IPS-20b (cell line): ENCODE measurements around the gene TPK1.
"Not testable (repeated sequence)": the region's sequence is repeated elsewhere in the genome, so short reads cannot be mapped to it uniquely, and the experiment has no call there.

Source experiments
- H3K27ac ChIP-seq: one replicate; pipeline ENCODE4 v1.5.1; 2013; ENCODE audit warnings: low read length
- H3K27me3 ChIP-seq: 2 replicates; pipeline ENCODE4 v1.6.1; 2013; ENCODE audit warnings: mild to moderate bottlenecking, low read length, inconsistent platforms; ENCODE audit not compliant: insufficient read depth
- H3K36me3 ChIP-seq: 2 replicates; pipeline ENCODE4 v1.6.1; 2013; ENCODE audit warnings: low read depth, mild to moderate bottlenecking, inconsistent platforms, low read length, moderate library complexity; ENCODE audit not compliant: insufficient read depth
- H3K4me1 ChIP-seq: 2 replicates; pipeline ENCODE4 v1.6.1; 2013; ENCODE audit warnings: mild to moderate bottlenecking, control low read depth, inconsistent platforms, low read length, moderate library complexity; ENCODE audit not compliant: insufficient read depth
- H3K4me3 ChIP-seq: 2 replicates; pipeline ENCODE4 v1.5.1; 2013; ENCODE audit warnings: mild to moderate bottlenecking, low read length, inconsistent platforms
- H3K9ac ChIP-seq: 2 replicates; pipeline ENCODE4 v1.6.1; 2013; ENCODE audit warnings: low read depth, mild to moderate bottlenecking, inconsistent platforms, low read length, moderate library complexity
- H3K9me3 ChIP-seq: 2 replicates; pipeline ENCODE4 v1.6.1; 2013; ENCODE audit warnings: mild to moderate bottlenecking, low read depth, low read length, inconsistent platforms; ENCODE audit not compliant: insufficient read depth

TPK1 gene

DNA sequence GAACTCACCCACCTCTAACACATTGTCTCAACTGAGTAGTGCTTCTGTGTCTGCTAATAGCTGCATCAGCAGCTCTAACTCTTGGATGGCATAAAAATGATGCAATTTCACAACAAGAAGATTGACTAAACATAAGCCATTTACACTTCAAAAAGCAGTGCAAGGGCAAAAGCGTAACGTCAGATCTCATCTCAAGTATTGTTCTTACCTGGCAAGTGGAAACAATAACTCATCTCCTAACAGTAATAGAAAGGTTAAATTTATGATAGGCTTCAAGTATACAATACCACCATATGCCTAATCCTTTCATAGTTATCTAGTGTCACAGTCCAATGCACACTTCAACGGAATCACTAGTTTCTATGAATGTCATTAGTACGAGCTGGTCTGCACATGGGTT lies 14.8 kb downstream of the TPK1 start:
- Histone ChIP-seq H3K9ac (no peak overlapping the region), H3K36me3 (no peaks in the 10 kb centered on the region), H3K27ac (no peak overlapping the region), H3K27me3 (no peaks in the 10 kb centered on the region), H3K4me1 (peaks cover 6% of the 10 kb centered on the region), H3K9me3 (no peaks in the 10 kb centered on the region), H3K4me3 (no peak overlapping the region)

DNA sequence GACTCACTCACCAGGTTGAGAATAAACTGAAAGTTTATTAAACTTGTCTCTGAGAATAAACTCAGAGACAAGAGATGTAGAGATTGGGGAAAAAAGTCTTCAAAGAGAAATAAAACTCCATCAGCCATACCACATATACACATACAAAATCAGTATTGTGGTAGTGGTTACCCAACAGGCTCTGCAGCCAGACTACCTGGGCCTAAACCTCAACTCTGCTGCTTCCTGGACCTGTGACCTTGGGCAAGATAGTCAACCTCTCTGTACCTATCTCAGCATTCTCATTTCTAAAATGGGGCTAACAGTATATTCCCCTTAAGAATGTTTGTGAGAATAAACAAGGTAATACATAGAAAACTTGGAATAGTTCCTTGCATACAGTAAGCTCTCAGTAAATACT lies 15.3 kb downstream of the TPK1 start:
- peaks cover 4% of the 10 kb centered on the region; the same call in 1 of the 2 replicates for H3K4me1 ChIP-seq
- H3K27me3 ChIP-seq: no peaks in the 10 kb centered on the region

DNA sequence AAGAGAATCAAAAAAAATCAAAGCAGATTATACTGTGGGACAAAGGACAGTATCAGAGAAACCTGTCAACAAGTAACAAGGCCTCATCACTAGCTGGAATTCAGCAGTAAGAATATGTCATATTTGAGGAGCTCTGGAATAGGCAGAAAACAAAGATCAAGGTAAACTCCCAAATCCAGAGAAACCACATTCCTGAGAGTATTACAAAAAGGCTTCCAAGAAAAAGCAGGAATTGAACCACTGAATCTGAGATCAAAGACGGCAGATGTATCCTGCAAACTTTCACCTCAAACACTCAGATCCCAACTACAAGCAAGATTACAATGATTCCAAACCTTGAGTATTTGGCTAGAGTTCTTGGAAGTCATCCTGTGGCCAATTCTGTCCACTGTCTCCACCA lies 16.3 kb downstream of the TPK1 start:
- H3K36me3 ChIP-seq: no peaks in the 10 kb centered on the region
- no peak overlapping the region for H3K9ac ChIP-seq
- H3K4me3 ChIP-seq: no peak overlapping the region
- H3K9me3 ChIP-seq: no peaks in the 10 kb centered on the region
- H3K27me3 ChIP-seq: no peaks in the 10 kb centered on the region
- no peak overlapping the region for H3K27ac ChIP-seq
- peaks cover 4% of the 10 kb centered on the region; the same call in 1 of the 2 replicates for H3K4me1 ChIP-seq

More for the DNA sequence above, 15.3 kb downstream of the TPK1 start:
- no peaks in the 10 kb centered on the region for H3K9me3 ChIP-seq
- H3K27ac ChIP-seq: no peak overlapping the region
- H3K9ac ChIP-seq: no peak overlapping the region
- H3K4me3 ChIP-seq: no peak overlapping the region
- no peaks in the 10 kb centered on the region for H3K36me3 ChIP-seq

DNA sequence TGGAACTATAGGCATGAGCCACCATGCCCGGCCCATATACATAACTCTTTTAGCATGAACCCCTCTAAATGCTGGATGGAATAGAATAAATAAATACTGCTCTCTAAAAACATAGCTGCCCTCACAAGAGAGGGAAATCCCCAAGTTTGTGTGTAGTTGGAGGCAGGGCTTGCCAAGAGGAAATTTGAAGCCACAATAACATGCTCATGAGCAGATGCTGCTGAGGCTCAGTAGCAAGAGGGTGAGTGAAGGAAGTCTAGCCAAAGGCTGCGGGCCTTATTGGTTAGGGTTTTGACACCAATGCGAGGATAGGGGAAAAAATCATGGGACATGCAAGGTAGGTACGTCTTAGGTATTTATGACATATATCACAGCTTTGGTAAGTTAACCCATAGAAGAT lies 17.3 kb downstream of the TPK1 start:
- Histone ChIP-seq H3K4me1 (peaks cover 4% of the 10 kb centered on the region; the same call in 1 of the 2 replicates), H3K27ac (no peak overlapping the region), H3K36me3 (no peaks in the 10 kb centered on the region), H3K27me3 (no peaks in the 10 kb centered on the region), H3K4me3 (no peak overlapping the region), H3K9ac (no peak overlapping the region), H3K9me3 (no peaks in the 10 kb centered on the region)

DNA sequence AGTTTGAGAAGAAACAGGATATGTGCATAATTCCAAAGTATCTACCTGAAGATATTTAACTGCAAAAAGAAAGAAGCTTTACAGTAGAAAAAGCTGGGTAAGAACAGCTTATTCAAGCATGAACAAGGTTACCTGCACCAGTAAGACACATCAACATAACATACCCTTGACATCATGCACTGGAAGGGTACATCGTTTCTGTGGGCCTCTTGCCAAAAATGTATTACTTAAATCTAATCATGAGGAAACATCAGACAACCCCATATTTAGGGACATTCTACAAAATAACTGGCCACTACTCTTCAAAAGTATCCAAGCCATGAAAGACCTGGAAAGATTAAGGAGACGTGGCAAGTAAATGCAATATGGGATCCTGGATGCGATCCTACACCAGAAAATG lies 18.9 kb downstream of the TPK1 start:
- no peaks in the 10 kb centered on the region for H3K36me3 ChIP-seq
- H3K9me3 ChIP-seq: no peaks in the 10 kb centered on the region
- H3K27me3 ChIP-seq: no peaks in the 10 kb centered on the region
- H3K27ac ChIP-seq: no peak overlapping the region
- no peaks in the 10 kb centered on the region for H3K4me1 ChIP-seq
- H3K9ac ChIP-seq: no peak overlapping the region
- H3K4me3 ChIP-seq: no peak overlapping the region

DNA sequence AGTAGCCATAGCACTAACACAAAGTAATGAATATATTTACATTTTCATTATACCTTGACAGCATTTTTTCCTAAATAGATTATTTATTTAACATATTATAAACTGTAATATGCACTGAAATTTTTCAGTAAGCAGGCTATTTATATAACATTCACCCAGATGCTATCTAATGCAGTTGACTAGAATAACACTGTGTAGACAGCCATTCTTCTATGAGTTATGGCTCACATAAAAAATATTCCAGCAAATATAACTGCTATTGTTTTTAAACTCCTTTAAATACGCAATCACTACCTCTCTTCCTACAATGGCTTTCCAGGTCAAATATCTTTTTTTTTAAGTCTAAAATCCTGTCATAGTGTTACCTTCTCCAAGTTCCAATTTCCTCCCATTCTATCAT lies 21.6 kb downstream of the TPK1 start:
- H3K4me1 ChIP-seq: no peaks in the 10 kb centered on the region
- H3K27ac ChIP-seq: no peak overlapping the region
- no peaks in the 10 kb centered on the region for H3K27me3 ChIP-seq
- no peak overlapping the region for H3K9ac ChIP-seq
- H3K4me3 ChIP-seq: no peak overlapping the region
- no peaks in the 10 kb centered on the region for H3K9me3 ChIP-seq
- no peaks in the 10 kb centered on the region for H3K36me3 ChIP-seq

DNA sequence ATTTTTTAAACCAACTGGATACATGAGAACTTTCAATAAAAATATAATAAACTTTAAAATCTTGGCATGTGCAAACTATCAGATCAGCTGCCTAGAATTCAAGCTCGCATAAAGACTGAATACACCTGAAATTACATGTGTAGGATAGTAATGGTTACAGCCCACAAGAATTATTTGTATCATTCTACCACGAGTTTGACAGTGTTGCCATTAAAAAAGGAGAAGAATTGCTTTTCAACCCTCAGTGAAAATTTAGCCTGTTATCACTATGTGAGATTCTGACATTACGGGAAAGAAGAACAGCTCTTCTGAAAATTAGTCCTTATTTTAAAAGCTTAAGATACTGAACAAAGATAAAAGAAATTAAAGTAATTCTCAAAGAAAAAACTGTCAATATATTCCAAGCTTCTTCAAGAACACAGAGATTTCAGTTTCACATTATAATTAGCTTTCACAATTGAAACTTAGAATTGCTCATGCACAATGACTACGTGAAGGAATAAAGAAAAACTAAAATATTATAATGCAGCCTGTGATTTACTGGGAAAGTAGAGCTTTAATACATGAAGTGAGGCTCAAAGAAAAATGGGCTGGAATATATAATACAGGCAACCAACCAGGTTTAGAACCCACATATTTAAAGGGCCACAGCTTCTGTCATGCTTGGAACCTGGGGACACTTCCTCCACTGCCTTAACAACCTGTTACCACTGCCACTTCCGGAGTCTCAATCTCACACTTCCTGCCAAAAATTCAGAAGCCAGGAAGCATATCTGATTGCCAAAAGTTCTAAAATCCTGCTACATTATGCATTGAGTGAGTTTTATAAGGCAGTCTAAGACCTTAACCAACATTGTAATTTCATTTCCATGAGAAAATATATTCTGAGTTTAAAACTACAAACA lies 23.2 kb downstream of the TPK1 start:
- no peaks in the 10 kb centered on the region for H3K36me3 ChIP-seq
- H3K27me3 ChIP-seq: no peaks in the 10 kb centered on the region
- H3K27ac ChIP-seq: no peak overlapping the region
- H3K9ac ChIP-seq: no peak overlapping the region
- no peaks in the 10 kb centered on the region for H3K4me1 ChIP-seq
- no peak overlapping the region for H3K4me3 ChIP-seq
- no peaks in the 10 kb centered on the region for H3K9me3 ChIP-seq

DNA sequence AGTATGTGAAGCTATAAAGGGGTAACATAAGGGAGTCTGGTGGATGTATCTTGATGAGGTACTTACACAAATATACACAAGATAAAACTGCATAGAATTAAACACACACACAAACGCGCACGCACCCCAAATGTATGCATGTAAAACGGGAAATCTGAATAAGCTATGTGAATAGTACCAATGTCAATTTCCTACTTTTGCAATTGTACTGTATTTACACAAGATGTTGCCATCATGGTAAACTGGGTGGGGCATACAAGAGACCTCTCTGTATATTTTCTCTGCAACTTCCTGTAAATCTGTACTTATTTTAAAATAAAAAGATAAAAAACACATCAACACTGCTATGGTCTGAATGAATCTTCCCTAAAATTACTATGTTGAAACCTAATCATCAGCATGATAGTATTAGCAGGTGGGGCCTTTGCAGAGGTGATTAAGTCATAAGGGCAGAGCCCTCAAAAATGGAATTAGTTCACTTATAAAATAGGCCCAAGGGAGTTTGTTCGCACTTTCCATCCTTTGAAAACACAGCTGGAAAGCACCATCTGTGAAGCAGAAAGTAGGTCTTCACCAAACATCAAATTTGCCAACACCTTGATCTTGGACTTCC lies 30.1 kb downstream of the TPK1 start:
- no peak overlapping the region for H3K4me3 ChIP-seq
- no peaks in the 10 kb centered on the region for H3K27me3 ChIP-seq
- H3K27ac ChIP-seq: no peak overlapping the region
- no peak overlapping the region for H3K9ac ChIP-seq
- H3K4me1 ChIP-seq: no peaks in the 10 kb centered on the region
- no peaks in the 10 kb centered on the region for H3K9me3 ChIP-seq
- H3K36me3 ChIP-seq: no peaks in the 10 kb centered on the region

DNA sequence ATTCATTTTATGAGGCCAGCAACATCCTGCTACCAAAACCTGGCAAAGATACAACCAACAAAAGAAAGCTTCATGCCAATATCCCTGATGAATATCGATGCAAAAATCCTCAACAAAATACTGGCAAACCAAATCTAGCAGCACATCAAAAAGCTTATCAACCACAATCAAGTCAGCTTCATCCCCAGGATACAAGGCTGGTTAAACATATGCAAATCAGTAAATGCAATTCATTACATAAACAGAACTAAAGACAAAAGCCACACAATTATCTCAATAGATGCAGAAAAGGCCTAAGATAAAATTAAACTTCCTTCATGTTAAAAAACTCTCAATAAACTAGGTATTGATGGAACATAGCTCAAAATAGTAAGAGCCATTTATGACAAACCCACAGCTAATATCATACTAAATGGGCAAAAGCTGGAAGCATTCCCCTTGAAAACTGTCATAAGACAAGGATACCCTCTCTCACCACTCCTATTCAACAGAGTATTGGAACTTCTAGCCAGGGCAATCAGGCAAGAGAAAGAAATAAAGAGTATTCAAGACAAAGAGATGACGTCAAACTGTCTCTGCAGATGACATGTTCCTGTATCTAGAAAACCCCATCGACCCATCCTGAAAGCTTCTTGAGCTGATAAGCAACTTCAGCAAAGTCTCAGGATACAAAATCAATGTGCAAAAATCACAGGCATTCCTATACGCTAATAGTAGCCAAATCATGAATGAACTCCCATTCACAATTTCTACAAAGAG lies 35.0 kb downstream of the TPK1 start:
- H3K4me1 ChIP-seq, H3K9ac ChIP-seq, H3K9me3 ChIP-seq, H3K4me3 ChIP-seq, H3K27ac ChIP-seq, H3K27me3 ChIP-seq, H3K36me3 ChIP-seq: not testable (repeated sequence)

DNA sequence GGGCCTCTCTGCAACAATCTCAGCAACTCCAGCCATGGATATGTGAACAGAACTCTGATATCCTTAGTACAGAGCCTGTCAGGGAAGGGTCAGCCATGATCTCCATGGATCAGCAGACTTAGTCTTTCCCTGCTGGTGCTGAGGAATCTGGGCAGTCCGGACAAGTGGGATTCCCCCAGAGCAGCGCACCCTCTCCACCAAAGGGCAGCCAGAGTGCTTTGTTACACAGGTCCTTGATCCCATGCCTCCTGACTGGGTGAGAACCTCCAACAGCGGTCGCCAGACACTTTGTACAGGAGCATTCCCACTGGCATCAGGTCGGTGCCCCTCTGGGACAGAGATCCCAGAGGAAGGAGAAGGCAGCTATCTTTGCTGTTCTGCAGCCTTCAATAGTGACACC lies 38.9 kb downstream of the TPK1 start:
- no peak overlapping the region for H3K4me3 ChIP-seq
- no peak overlapping the region for H3K9ac ChIP-seq
- H3K27me3 ChIP-seq: no peaks in the 10 kb centered on the region
- H3K9me3 ChIP-seq: no peaks in the 10 kb centered on the region
- no peak overlapping the region for H3K27ac ChIP-seq
- no peaks in the 10 kb centered on the region for H3K36me3 ChIP-seq
- H3K4me1 ChIP-seq: no peaks in the 10 kb centered on the region

DNA sequence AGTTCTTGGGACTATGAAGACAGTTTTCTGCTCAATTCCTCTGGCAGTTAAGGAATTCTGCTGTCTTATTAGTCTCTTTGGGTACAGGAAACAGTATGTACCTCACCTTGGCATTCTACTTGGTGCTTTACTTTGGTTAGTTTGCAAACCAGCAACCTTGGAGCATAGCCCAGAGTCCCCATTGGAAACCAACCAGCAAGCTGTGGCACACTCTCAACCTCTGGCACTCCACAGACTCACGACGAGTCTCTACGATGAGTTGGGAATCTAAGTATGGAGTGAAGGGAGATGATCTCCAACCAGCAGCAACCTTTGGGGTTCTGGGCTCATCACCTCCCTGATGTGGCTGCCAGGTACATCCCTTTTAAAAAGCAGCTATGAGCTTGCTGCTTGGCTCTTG lies 43.8 kb downstream of the TPK1 start:
- Histone ChIP-seq H3K9me3 (no peaks in the 10 kb centered on the region), H3K9ac (no peak overlapping the region), H3K4me1 (no peaks in the 10 kb centered on the region), H3K36me3 (no peaks in the 10 kb centered on the region), H3K27me3 (no peaks in the 10 kb centered on the region), H3K4me3 (no peak overlapping the region), H3K27ac (no peak overlapping the region)
